ENCODE data around the gene ILF3.

Gene ILF3

GRCh38 chr19:10691178-10691881 lies 37.2 kb downstream of the ILF3 start:
- Mint-ChIP-seq H3K4me1 (ENCODE audit: low read depth) (peaks cover 13% of the 10 kb centered on the region), H3K27me3 (ENCODE audit: low read depth) (peaks cover 4% of the 10 kb centered on the region), H3K9me3 (no peaks in the 10 kb centered on the region), H3K4me3 (no peak overlapping the region), H3K27ac (peak overlapping the region; percentile 15), H3K36me3 (ENCODE audit: low read depth) (peaks cover 34% of the 10 kb centered on the region)

- Mint-ChIP-seq H3K36me3 (ENCODE audit: low read depth) (peaks cover 34% of the 10 kb centered on the region), H3K27me3 (ENCODE audit: low read depth) (peaks cover 4% of the 10 kb centered on the region), H3K4me3 (no peak overlapping the region), H3K27ac (peak overlapping the region; percentile 15), H3K9me3 (no peaks in the 10 kb centered on the region), H3K4me1 (ENCODE audit: low read depth) (peaks cover 13% of the 10 kb centered on the region)
Observed at GRCh38 chr19:10691883-10692282, 37.7 kb downstream of the ILF3 start.

DNA sequence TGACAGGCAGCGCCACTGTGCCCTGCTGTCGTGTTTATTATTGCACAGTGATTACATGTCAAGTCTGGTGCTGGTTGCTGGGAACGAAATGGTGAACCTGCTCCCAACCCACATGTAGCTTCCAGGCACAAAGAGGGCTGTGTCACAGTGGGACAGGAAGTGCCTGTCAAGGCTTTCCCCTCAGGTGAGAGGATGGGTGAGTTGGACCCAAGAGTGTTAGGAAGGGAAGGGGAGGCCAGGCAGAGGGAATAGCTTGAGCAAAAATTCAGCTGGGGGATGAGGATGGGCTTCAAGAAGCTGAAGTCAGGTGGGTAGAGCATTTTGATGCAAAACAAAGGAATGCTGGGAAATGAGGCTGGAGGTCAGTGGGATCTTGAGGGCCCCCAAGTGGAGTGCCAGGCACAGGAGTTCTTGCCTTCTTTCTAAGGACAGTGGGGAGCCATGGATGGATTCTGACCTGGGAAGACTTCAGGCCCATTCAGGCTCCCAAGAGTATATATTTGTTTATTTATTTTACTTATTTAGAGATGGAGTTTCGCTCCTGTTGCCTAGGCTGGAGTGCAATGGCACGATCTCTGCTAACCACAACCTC lies 38.6 kb downstream of the ILF3 start:
- peaks cover 29% of the 10 kb centered on the region for H3K36me3 Mint-ChIP-seq (ENCODE audit: low read depth)
- no peak overlapping the region for H3K27ac Mint-ChIP-seq
- H3K4me1 Mint-ChIP-seq (ENCODE audit: low read depth): peaks cover 13% of the 10 kb centered on the region
- no peak overlapping the region for H3K4me3 Mint-ChIP-seq
- H3K9me3 Mint-ChIP-seq: no peaks in the 10 kb centered on the region
- H3K27me3 Mint-ChIP-seq (ENCODE audit: low read depth): peaks cover 4% of the 10 kb centered on the region

- H3K27me3 Mint-ChIP-seq (ENCODE audit: low read depth): peaks cover 4% of the 10 kb centered on the region
Observed at GRCh38 chr19:10694706-10695307, 40.7 kb downstream of the ILF3 start.

GRCh38 chr19:10695401-10696398 lies 41.6 kb downstream of the ILF3 start:
- Mint-ChIP-seq H3K36me3 (ENCODE audit: low read depth) (peaks cover 14% of the 10 kb centered on the region), H3K4me3 (peak overlapping the region; percentile 88), H3K27me3 (ENCODE audit: low read depth) (peaks cover 4% of the 10 kb centered on the region), H3K4me1 (ENCODE audit: low read depth) (peaks cover 13% of the 10 kb centered on the region), H3K9me3 (no peaks in the 10 kb centered on the region), H3K27ac (peak overlapping the region; percentile 65)

More at GRCh38 chr19:10694706-10695307, 40.7 kb downstream of the ILF3 start:
- H3K36me3 Mint-ChIP-seq (ENCODE audit: low read depth): peaks cover 21% of the 10 kb centered on the region
- H3K4me1 Mint-ChIP-seq (ENCODE audit: low read depth): peaks cover 13% of the 10 kb centered on the region
- peak overlapping the region; percentile 88 for H3K4me3 Mint-ChIP-seq
- H3K9me3 Mint-ChIP-seq: no peaks in the 10 kb centered on the region
- no peak overlapping the region for H3K27ac Mint-ChIP-seq

- Mint-ChIP-seq H3K4me1 (ENCODE audit: low read depth) (peaks cover 19% of the 10 kb centered on the region), H3K27ac (no peak overlapping the region), H3K9me3 (no peaks in the 10 kb centered on the region), H3K36me3 (ENCODE audit: low read depth) (peaks cover 5% of the 10 kb centered on the region), H3K27me3 (ENCODE audit: low read depth) (peaks cover 4% of the 10 kb centered on the region), H3K4me3 (no peak overlapping the region)
Observed at GRCh38 chr19:10699650-10700335, 45.6 kb downstream of the ILF3 start.

- Mint-ChIP-seq H3K4me1 (ENCODE audit: low read depth) (peaks cover 9% of the 10 kb centered on the region), H3K36me3 (ENCODE audit: low read depth) (peaks cover 2% of the 10 kb centered on the region), H3K27me3 (ENCODE audit: low read depth) (no peaks in the 10 kb centered on the region), H3K9me3 (no peaks in the 10 kb centered on the region), H3K4me3 (peak overlapping the region; percentile 91), H3K27ac (peak overlapping the region; percentile 68)
Observed at GRCh38 chr19:10701955-10702525, 47.9 kb downstream of the ILF3 start.

GRCh38 chr19:10706990-10707389 lies 52.8 kb downstream of the ILF3 start:
- H3K27me3 Mint-ChIP-seq (ENCODE audit: low read depth): no peaks in the 10 kb centered on the region
- no peaks in the 10 kb centered on the region for H3K9me3 Mint-ChIP-seq
- H3K36me3 Mint-ChIP-seq (ENCODE audit: low read depth): peaks cover 2% of the 10 kb centered on the region
- H3K4me1 Mint-ChIP-seq (ENCODE audit: low read depth): peaks cover 4% of the 10 kb centered on the region
- H3K4me3 Mint-ChIP-seq: no peak overlapping the region
- no peak overlapping the region for H3K27ac Mint-ChIP-seq

DNA sequence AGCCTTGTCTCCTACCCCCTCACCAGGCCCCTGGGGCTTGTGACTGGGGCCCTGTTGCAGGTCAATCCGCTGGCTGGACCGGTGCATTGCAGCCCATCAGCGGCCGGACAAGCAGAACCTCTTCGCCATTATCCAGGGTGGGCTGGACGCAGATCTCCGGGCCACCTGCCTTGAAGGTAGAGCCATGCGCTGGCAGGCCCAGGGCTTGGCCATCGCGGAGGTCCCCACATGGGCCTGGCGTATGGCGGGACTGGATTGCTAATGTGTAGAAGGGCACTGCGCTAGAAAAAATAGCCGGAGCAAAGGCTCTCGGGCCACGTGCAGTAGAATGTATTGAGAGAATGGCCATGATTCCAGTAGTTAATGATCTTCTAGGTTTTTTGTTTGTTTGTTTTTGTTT lies 53.3 kb downstream of the ILF3 start:
- no peaks in the 10 kb centered on the region for H3K36me3 Mint-ChIP-seq (ENCODE audit: low read depth)

DNA sequence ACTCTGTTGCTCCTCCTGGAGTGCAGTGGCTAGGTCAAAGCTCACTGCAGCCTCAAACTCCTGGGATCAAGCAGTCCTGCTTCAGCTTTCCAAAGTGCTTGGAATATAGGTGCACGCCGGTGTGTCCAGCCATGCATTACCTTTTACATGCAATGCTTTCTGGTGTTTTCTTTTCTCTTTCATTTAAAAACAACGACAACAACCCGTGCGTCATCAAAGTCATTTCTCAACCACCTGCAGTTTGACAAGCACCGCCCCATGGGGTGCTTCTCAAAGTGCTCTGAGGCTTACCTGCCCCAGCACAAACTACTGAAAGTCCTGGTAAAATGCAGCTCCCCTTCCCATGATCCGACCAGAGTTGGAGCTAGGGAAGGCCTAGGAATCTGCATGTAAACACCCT lies 54.1 kb downstream of the ILF3 start:
- H3K27ac Mint-ChIP-seq: no peak overlapping the region
- no peaks in the 10 kb centered on the region for H3K27me3 Mint-ChIP-seq (ENCODE audit: low read depth)
- H3K36me3 Mint-ChIP-seq (ENCODE audit: low read depth): no peaks in the 10 kb centered on the region
- H3K4me1 Mint-ChIP-seq (ENCODE audit: low read depth): peaks cover 1% of the 10 kb centered on the region
- no peaks in the 10 kb centered on the region for H3K9me3 Mint-ChIP-seq
- H3K4me3 Mint-ChIP-seq: no peak overlapping the region

More for the DNA sequence above, 53.3 kb downstream of the ILF3 start:
- Mint-ChIP-seq H3K9me3 (no peaks in the 10 kb centered on the region), H3K4me3 (no peak overlapping the region), H3K27me3 (ENCODE audit: low read depth) (no peaks in the 10 kb centered on the region), H3K27ac (no peak overlapping the region), H3K4me1 (ENCODE audit: low read depth) (no peaks in the 10 kb centered on the region)

DNA sequence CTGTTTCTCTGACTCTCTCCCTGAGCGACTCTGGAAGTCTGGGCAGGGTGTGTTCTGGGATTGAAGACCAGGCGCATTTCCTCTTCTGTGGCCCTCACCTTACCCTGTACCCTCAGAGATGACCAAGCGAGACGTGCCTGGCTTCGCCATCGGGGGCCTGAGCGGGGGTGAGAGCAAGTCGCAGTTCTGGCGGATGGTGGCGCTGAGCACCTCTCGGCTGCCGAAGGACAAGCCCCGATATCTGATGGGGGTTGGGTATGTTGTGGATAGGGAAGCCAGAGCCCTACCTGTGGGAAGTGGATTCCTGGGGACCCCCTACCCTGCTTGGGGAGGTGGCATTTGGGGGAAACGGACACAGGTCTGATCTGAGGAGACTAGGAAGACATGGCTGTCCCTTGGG lies 57.9 kb downstream of the ILF3 start:
- Mint-ChIP-seq H3K9me3 (no peaks in the 10 kb centered on the region), H3K27me3 (ENCODE audit: low read depth) (no peaks in the 10 kb centered on the region), H3K4me3 (no peak overlapping the region), H3K4me1 (ENCODE audit: low read depth) (peaks cover 7% of the 10 kb centered on the region), H3K27ac (no peak overlapping the region), H3K36me3 (ENCODE audit: low read depth) (peaks cover 4% of the 10 kb centered on the region)

DNA sequence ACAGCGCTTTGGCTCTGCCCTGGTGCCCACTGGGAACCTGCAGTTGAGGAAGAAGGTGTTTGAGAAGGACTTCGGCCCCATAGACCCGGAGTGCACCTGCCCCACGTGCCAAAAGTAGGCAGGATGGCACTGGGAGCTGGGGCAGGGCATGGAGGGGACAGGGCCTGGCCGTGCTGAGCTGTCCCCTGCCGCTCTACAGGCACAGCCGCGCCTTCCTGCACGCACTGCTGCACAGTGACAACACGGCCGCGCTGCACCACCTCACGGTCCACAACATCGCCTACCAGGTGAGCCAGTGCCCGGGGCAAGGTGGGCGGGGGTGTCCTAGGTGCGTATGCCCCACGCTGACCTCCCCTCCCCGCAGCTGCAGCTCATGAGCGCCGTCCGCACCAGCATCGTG lies 58.6 kb downstream of the ILF3 start:
- H3K36me3 Mint-ChIP-seq (ENCODE audit: low read depth): peaks cover 5% of the 10 kb centered on the region
- H3K27me3 Mint-ChIP-seq (ENCODE audit: low read depth): no peaks in the 10 kb centered on the region
- no peaks in the 10 kb centered on the region for H3K9me3 Mint-ChIP-seq
- no peak overlapping the region for H3K4me3 Mint-ChIP-seq
- H3K27ac Mint-ChIP-seq: no peak overlapping the region
- H3K4me1 Mint-ChIP-seq (ENCODE audit: low read depth): peaks cover 10% of the 10 kb centered on the region

DNA sequence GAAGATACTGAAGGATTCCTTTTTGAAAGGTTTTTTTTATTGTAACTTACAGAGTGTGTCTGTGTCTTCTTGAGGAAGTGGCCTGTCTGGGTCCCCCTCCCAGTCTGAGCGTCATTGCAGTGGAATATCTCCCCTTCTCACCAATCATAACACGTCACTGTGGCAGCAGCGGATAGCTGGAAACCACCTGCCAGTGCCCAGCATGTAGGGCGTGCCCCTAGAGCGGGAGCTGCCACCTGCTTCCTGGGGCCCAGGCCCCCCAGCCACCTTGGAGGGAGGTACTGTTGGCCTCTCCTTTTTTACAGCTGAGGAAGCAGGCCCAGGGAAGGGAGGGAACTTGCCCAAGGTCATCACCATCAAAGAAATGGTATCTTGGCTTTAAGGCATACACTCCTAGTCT lies 59.2 kb downstream of the ILF3 start:
- H3K27me3 Mint-ChIP-seq (ENCODE audit: low read depth): no peaks in the 10 kb centered on the region
- no peaks in the 10 kb centered on the region for H3K9me3 Mint-ChIP-seq
- no peak overlapping the region for H3K4me3 Mint-ChIP-seq
- H3K27ac Mint-ChIP-seq: peak overlapping the region; percentile 36
- peaks cover 10% of the 10 kb centered on the region for H3K4me1 Mint-ChIP-seq (ENCODE audit: low read depth)
- H3K36me3 Mint-ChIP-seq (ENCODE audit: low read depth): peaks cover 5% of the 10 kb centered on the region

GRCh38 chr19:10717054-10717355 lies 62.9 kb downstream of the ILF3 start:
- Mint-ChIP-seq H3K4me3 (peak overlapping the region; percentile 78), H3K27ac (peak overlapping the region; percentile 83), H3K9me3 (no peaks in the 10 kb centered on the region), H3K27me3 (ENCODE audit: low read depth) (no peaks in the 10 kb centered on the region), H3K4me1 (ENCODE audit: low read depth) (peaks cover 24% of the 10 kb centered on the region), H3K36me3 (ENCODE audit: low read depth) (peaks cover 15% of the 10 kb centered on the region)
